ENCODE data around the gene TACR1.

TACR1 gene

DNA sequence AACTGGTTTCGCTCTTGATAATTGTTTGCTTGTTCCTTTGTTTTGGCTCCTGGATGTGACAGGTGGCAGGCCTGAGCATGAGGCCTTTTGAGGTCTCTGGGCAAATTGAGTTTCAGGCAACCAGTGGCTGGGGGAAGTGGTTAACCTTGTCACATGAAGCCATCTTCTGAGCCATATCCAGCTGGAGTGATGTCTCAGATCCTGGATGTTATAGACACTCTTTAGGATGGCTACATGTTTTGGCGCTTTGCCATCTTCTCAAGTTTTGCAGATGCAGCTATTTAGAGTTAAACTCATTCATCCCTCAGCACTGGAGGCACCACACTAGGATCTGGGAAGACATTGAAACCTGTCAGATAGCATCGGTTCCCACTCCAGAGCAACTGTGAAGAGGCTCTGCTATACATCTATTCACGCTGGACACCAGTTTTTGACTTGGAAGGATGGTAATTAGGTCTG lies 25.3 kb upstream of the TACR1 start:
- TF ChIP-seq RAD21 (IDR thresholded peaks at IDR 0.05; ENCODE audit: low read depth): no peak

DNA sequence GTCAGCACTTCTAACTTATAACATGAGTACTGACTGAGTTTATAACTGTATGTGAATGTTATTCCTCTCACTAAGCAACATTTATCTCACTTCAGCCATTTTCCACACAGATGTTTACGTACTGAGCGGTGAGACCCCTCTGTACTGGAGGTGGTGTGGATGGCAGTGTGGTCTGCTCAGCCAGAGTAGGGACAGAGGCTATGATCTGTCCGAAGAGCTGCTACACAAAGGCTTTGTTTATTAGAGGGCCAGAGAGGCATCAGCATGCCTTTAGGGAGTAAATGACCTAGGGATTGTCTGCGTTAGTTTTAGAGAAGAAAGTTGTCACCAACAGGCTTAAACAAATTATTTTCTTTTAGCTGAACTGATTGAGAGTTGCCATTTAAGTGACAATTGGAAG lies 23.2 kb upstream of the TACR1 start:
- TF ChIP-seq EGR1 (IDR thresholded peaks at IDR 0.05): no peak
- TF ChIP-seq CREB1 (IDR thresholded peaks at IDR 0.05; ENCODE audit: low read depth): no peak
- TF ChIP-seq CEBPB (IDR thresholded peaks at IDR 0.05): no peak
- no peak for TF ChIP-seq FOXM1 (IDR thresholded peaks at IDR 0.05; ENCODE audit: borderline replicate concordance, low read depth)
- TF ChIP-seq TEAD4 (IDR thresholded peaks at IDR 0.05): no peak
- TF ChIP-seq, protein P1, sequence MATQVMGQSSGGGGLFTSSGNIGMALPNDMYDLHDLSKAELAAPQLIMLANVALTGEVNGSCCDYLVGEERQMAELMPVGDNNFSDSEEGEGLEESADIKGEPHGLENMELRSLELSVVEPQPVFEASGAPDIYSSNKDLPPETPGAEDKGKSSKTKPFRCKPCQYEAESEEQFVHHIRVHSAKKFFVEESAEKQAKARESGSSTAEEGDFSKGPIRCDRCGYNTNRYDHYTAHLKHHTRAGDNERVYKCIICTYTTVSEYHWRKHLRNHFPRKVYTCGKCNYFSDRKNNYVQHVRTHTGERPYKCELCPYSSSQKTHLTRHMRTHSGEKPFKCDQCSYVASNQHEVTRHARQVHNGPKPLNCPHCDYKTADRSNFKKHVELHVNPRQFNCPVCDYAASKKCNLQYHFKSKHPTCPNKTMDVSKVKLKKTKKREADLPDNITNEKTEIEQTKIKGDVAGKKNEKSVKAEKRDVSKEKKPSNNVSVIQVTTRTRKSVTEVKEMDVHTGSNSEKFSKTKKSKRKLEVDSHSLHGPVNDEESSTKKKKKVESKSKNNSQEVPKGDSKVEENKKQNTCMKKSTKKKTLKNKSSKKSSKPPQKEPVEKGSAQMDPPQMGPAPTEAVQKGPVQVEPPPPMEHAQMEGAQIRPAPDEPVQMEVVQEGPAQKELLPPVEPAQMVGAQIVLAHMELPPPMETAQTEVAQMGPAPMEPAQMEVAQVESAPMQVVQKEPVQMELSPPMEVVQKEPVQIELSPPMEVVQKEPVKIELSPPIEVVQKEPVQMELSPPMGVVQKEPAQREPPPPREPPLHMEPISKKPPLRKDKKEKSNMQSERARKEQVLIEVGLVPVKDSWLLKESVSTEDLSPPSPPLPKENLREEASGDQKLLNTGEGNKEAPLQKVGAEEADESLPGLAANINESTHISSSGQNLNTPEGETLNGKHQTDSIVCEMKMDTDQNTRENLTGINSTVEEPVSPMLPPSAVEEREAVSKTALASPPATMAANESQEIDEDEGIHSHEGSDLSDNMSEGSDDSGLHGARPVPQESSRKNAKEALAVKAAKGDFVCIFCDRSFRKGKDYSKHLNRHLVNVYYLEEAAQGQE (IDR thresholded peaks at IDR 0.05; ENCODE audit: low read depth): no peak
- TF ChIP-seq, protein P2, sequence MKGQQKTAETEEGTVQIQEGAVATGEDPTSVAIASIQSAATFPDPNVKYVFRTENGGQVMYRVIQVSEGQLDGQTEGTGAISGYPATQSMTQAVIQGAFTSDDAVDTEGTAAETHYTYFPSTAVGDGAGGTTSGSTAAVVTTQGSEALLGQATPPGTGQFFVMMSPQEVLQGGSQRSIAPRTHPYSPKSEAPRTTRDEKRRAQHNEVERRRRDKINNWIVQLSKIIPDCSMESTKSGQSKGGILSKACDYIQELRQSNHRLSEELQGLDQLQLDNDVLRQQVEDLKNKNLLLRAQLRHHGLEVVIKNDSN (IDR thresholded peaks at IDR 0.05): no peak
- no peak for TF ChIP-seq TCF12 (IDR thresholded peaks at IDR 0.05; ENCODE audit: low read depth)
- no peak for TF ChIP-seq ZBTB7A (IDR thresholded peaks at IDR 0.05; ENCODE audit: low read depth)
- TF ChIP-seq, protein P3, sequence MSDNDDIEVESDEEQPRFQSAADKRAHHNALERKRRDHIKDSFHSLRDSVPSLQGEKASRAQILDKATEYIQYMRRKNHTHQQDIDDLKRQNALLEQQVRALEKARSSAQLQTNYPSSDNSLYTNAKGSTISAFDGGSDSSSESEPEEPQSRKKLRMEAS (IDR thresholded peaks at IDR 0.05): no peak
- no peak for TF ChIP-seq RAD21 (IDR thresholded peaks at IDR 0.05; ENCODE audit: low read depth)
- no peak for TF ChIP-seq YY1 (IDR thresholded peaks at IDR 0.05; ENCODE audit: low read depth)
- no peak for TF ChIP-seq NFIC (IDR thresholded peaks at IDR 0.05)
- no peak for TF ChIP-seq TAF1 (IDR thresholded peaks at IDR 0.05; ENCODE audit: low read depth)
- no peak for TF ChIP-seq EP300 (IDR thresholded peaks at IDR 0.05; ENCODE audit: borderline replicate concordance)

DNA sequence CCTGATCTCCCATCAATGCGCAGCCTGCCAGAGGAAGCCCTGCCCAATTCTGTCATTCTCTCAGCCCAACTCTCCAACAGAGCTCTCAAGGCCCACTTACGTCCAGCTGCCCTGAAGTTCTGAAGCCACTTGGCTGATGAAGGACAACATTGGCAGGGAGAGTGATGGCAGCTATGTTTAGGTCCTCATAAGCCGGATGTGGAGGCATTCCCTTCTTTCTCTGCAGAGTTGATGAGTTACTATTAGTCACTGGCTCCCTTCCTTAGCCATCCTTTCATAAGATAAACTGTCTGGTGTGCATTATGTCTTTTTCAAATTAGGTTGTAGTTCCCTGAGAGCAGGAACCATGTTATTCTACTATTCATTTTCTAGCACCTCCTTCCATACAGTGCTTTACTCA lies 22.5 kb upstream of the TACR1 start:
- TF ChIP-seq CEBPB (IDR thresholded peaks at IDR 0.05) (no peak), ZBTB7A (IDR thresholded peaks at IDR 0.05; ENCODE audit: low read depth) (no peak), EGR1 (IDR thresholded peaks at IDR 0.05) (no peak), NFIC (IDR thresholded peaks at IDR 0.05) (no peak), TCF12 (IDR thresholded peaks at IDR 0.05; ENCODE audit: low read depth) (no peak), YY1 (IDR thresholded peaks at IDR 0.05; ENCODE audit: low read depth) (no peak), CREB1 (IDR thresholded peaks at IDR 0.05; ENCODE audit: low read depth) (no peak), TEAD4 (IDR thresholded peaks at IDR 0.05) (no peak), FOXM1 (IDR thresholded peaks at IDR 0.05; ENCODE audit: borderline replicate concordance, low read depth) (no peak), RAD21 (IDR thresholded peaks at IDR 0.05; ENCODE audit: low read depth) (no peak), EP300 (IDR thresholded peaks at IDR 0.05; ENCODE audit: borderline replicate concordance) (no peak)
- TF ChIP-seq, protein P1 (IDR thresholded peaks at IDR 0.05; ENCODE audit: low read depth): no peak
- TF ChIP-seq, protein P3 (IDR thresholded peaks at IDR 0.05): no peak
- TF ChIP-seq, protein P2 (IDR thresholded peaks at IDR 0.05): no peak

DNA sequence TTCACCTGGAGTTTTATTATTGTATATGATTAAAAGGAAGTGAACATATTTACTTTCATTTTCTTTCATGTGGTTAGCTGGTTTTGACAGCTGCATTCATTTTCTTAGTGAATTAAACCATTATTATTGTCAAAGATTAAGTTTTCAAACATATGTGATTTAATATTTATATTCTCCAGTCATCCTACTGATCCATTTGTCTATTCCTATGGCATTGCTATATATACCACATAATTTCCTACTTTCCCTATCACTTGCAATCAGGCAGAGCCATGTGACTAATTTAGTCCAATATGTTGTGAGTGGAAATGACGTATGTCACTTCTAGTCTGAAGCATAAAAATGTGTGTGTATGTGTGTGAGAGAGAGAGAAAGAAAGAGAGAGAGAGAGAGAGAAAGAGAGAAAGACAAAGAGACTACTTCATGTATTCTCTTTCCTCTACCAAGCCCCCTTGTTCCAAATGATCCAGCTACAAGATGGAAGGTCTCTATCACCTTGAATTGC lies 12.0 kb upstream of the TACR1 start:
- no peak for TF ChIP-seq RAD21 (IDR thresholded peaks at IDR 0.05; ENCODE audit: low read depth)
- TF ChIP-seq EGR1 (IDR thresholded peaks at IDR 0.05): no peak
- TF ChIP-seq EP300 (IDR thresholded peaks at IDR 0.05; ENCODE audit: borderline replicate concordance): no peak
- no peak for TF ChIP-seq TAF1 (IDR thresholded peaks at IDR 0.05; ENCODE audit: low read depth)
- TF ChIP-seq CREB1 (IDR thresholded peaks at IDR 0.05; ENCODE audit: low read depth): no peak
- TF ChIP-seq, protein P1 (IDR thresholded peaks at IDR 0.05; ENCODE audit: low read depth): no peak
- TF ChIP-seq, protein P2 (IDR thresholded peaks at IDR 0.05): no peak
- no peak for TF ChIP-seq CEBPB (IDR thresholded peaks at IDR 0.05)
- TF ChIP-seq, protein P3 (IDR thresholded peaks at IDR 0.05): no peak
- no peak for TF ChIP-seq ZBTB7A (IDR thresholded peaks at IDR 0.05; ENCODE audit: low read depth)
- TF ChIP-seq TEAD4 (IDR thresholded peaks at IDR 0.05): no peak
- no peak for TF ChIP-seq YY1 (IDR thresholded peaks at IDR 0.05; ENCODE audit: low read depth)
- no peak for TF ChIP-seq TCF12 (IDR thresholded peaks at IDR 0.05; ENCODE audit: low read depth)
- TF ChIP-seq NFIC (IDR thresholded peaks at IDR 0.05): no peak
- no peak for TF ChIP-seq FOXM1 (IDR thresholded peaks at IDR 0.05; ENCODE audit: borderline replicate concordance, low read depth)
